ENCODE results near the gene SRSF1.

Gene SRSF1

GRCh38 chr17:58010067-58010799 lies 3.2 kb upstream of the SRSF1 start:
- no peak for DNase-seq

GRCh38 chr17:58007781-58008706 lies 998 bp upstream of the SRSF1 start:
- DNase-seq, result no peak

- peak; percentile 72 for DNase-seq
Measured at GRCh38 chr17:58006560-58006923, 504 bp downstream of the SRSF1 start.

GRCh38 chr17:58005728-58006559 lies 1.1 kb downstream of the SRSF1 start:
- DNase-seq, result no peak

GRCh38 chr17:58005031-58005727 lies 1.9 kb downstream of the SRSF1 start:
- no peak for DNase-seq

GRCh38 chr17:58004060-58004459 lies 3.0 kb downstream of the SRSF1 start:
- no peak for DNase-seq

GRCh38 chr17:58002973-58003372 lies 4.1 kb downstream of the SRSF1 start:
- no peak for DNase-seq

GRCh38 chr17:58002154-58002948 lies 4.7 kb downstream of the SRSF1 start:
- no peak for DNase-seq

GRCh38 chr17:58001461-58002124 lies 5.5 kb downstream of the SRSF1 start:
- no peak for DNase-seq

- DNase-seq, result peak; percentile 70
Measured at GRCh38 chr17:57999496-58000017, 7.5 kb downstream of the SRSF1 start.

- no peak for DNase-seq
Measured at GRCh38 chr17:57999010-57999495, 8.0 kb downstream of the SRSF1 start.

- DNase-seq, result no peak
Measured at GRCh38 chr17:57997085-57997809, 9.8 kb downstream of the SRSF1 start.

- DNase-seq, result peak; percentile 49
Measured at GRCh38 chr17:57995076-57995956, 11.7 kb downstream of the SRSF1 start.

GRCh38 chr17:57994436-57994835 lies 12.6 kb downstream of the SRSF1 start:
- DNase-seq, result no peak

- DNase-seq, result peak; percentile 31
Measured at GRCh38 chr17:57993471-57994365, 13.3 kb downstream of the SRSF1 start.

GRCh38 chr17:57991537-57991936 lies 15.5 kb downstream of the SRSF1 start:
- no peak for DNase-seq

- DNase-seq, result no peak
Measured at GRCh38 chr17:57990037-57990436, 17.0 kb downstream of the SRSF1 start.

Data from NCI-H1092 (cell line).